Endometrial microvascular endothelial cells (primary cell): Measurements from ENCODE around the gene HNRNPU. TPM values are rescaled to one million over a fixed set of nuclear protein-coding genes. Genes with fewer than 3 reads are reported as not detected.

Experiments used
- in situ Hi-C: cut with HindIII; loops from 2 replicates; pipeline ENCODE4 v1.10.0; 2017; ENCODE audit warnings: low sequenced_read_pairs, low pct_unique_long_range_greater_than_20kb; ENCODE audit errors: inconsistent ontology term
- total RNA-seq: library from RNA; depleted of rRNA; stranded (reverse); fragments of >200 nt; gene quantifications from one replicate; pipeline ENCODE4 v1.2.3, GENCODE V29; 2015; ENCODE audit errors: inconsistent ontology term

HNRNPU gene
- total RNA-seq = 396 TPM

GRCh38 chr1:244864253-244865027 lies at the start of gene HNRNPU:
Gene HNRNPU, minus strand, starts transcription at chr1:244864543. Its CDS starts 236 bp downstream, at chr1:244864307.
- in situ Hi-C loops = no loop called here

- in situ Hi-C loops = no loop called here
Measured at GRCh38 chr1:244913806-244914205, 49.5 kb upstream of the HNRNPU start.

DNA sequence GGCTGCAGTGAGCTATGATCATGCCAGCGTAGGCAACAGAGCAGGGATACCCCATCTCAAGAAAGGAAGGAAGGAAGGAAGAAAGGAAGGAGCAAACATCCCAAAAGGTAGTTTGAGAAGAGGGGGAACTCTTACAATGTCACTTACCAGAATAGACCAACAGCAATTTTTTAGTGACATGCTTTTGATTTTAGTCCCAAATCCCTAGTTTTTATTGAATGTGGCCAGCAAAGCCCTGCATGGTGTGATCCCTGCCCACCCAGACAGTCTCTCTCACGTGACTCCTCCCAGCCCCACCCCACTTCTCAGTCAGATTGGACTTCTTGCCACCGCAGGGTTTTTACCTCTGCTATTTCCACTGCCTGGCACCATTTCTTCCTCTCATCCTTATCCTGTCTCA lies 39.8 kb upstream of the HNRNPU start:
- in situ Hi-C loops = no loop called here

GRCh38 chr1:244901400-244902015 lies 37.2 kb upstream of the HNRNPU start:
- in situ Hi-C loops = no loop called here

- in situ Hi-C loops = no loop called here
Measured at GRCh38 chr1:244897476-244898254, 33.3 kb upstream of the HNRNPU start.

DNA sequence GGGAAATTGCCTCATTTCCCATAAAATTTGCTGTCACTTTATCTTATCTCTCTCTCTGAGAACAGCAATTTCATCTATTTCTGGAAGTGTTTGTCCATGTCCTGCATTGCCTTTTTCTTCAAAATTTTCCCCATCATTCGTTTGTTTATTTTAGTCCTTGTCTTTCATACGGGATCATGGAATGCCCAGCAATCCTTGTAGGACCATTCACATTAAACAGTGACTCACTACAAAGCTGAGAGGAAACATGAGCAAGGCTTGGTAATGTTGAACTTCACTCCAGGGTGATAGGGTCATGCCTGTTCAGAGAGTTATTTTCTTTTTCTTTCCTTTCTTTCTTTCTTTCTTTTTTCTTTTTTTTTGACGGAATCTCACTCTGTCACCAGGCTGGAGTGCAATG lies 32.2 kb upstream of the HNRNPU start:
- in situ Hi-C loops = no loop called here

DNA sequence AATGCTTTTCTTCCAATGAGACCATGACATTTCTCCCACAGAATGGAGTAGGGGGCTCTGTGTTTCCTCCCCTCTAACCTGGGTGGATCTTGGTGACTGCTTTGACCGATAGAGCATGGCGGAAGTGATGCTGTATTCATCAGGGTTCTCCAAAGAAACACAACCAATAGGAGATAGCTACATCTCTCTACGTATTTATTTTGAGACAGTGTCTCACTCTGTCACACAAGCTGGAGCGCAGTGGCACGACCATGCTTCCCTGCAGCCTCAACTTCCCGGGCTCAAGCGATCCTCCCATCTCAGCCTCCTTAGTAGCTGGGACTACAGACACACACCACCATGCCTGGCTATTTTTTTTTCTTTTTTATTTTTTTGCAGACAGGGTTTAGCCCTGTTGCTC lies 29.5 kb upstream of the HNRNPU start:
- in situ Hi-C loops = no loop called here

DNA sequence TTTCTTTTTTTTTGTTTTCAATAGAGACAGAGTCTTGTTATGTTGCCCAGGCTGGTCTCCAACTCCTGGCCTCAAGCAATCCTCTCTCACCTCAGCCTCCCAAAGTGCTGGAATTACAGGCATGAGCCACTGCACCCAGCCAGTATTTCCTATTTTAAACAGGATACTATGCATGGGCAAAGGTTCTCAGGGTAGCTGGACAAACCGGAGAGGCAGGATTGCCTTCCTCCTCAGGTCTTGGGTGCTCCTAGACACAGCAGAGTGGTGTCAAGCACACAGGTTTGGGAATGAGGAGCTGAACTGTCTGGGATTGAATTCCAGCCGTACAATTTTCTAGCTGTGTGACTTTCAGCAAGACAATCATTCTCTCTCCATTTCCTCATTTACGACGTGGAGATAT lies 22.9 kb upstream of the HNRNPU start:
- in situ Hi-C loops = no loop called here

- in situ Hi-C loops = no loop called here
Measured at GRCh38 chr1:244881552-244882280, 17.4 kb upstream of the HNRNPU start.

DNA sequence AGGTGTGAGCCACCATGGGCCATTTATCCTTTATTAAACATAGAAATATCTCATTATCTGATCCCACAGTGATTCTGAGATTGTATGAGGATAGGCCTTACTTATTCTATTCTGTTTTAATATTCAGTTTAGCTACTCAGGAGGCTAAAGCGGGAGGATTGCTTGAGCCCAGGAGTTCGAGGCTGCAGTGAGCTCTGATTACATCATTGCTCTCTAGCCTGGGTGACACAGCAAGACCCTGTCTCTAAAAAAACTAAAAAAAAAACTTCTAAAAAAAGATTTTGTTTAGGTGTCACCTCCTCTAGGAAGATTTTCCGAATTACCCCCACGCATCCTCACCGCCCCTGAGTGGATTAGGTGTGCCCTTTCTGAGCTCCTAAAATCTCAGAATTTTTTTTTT lies 14.3 kb upstream of the HNRNPU start:
- in situ Hi-C loops = no loop called here

DNA sequence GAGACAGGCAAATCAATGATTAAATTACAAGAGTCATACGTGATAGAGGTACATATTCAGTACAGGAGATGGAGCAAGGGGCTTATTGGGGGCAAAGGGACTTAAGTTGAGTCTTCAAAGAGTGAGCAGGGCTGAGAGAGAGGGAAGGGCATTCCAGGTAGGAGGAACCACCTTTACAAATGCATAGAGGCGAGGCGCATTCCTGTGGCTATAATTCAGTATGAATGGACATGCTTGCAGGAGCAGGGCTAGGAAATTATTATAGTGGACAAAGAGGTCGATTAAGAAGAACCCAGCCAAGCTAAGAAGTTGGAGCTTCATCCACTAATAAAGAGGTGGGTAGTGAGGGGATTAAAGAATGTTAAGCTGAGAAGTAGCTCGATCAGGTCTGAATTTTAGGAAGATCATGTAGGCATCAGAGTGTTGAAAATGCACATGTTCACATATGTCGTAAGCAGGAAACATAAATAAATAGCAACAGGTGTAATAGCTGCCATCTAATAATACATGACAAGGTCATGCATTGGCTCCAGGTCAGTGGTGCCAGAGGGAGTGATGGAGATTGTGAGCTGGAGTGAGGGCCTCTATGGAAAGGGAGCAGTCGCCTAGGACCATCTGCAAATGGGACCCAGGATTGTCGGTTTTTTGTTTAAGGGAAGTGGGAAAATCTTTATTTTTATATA lies 12.0 kb upstream of the HNRNPU start:
- in situ Hi-C loops = no loop called here

GRCh38 chr1:244874974-244875579 lies 10.7 kb upstream of the HNRNPU start:
- in situ Hi-C loops = no loop called here

- in situ Hi-C loops = no loop called here
Measured at GRCh38 chr1:244869950-244870349, 5.6 kb upstream of the HNRNPU start.

DNA sequence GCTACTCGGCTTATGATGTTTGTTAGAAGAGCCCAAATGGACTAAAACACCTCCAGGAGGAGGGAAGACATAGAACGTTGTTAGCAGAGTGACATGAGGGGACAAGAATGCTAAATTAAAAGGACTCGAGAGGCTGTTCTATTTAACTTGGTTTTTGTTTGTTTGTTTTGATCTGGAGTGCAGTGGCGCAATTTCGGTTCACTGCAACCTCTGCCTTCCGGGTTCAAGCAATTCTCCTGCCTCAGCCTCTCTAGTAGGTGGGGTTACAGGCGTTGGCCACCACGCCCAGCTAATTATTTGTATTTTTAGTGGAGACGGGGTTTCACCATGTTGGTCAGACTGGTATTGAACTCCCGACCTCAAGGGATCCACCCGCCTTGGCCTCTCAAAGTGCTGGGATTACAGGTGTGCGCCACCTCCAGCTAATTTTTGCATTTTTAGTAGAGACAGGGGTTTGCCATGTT lies 5.1 kb upstream of the HNRNPU start:
- in situ Hi-C loops = no loop called here

- in situ Hi-C loops = no loop called here
Measured at GRCh38 chr1:244868484-244869363, 4.4 kb upstream of the HNRNPU start.

- in situ Hi-C loops = no loop called here
Measured at GRCh38 chr1:244866355-244866754, 2.0 kb upstream of the HNRNPU start.

- in situ Hi-C loops = no loop called here
Measured at GRCh38 chr1:244865820-244866219, 1.5 kb upstream of the HNRNPU start.
